NCI-H128 (cell line): ENCODE results near the gene ECSIT.
"Not testable (repeated sequence)": the region's sequence is repeated elsewhere in the genome, so short reads cannot be mapped to it uniquely, and the experiment has no call there.

ENCODE experiments used
- DNase-seq: peaks from one replicate; lab custom pipeline; 2025; ENCODE audit not compliant: unreplicated experiment; lab: John Stamatoyannopoulos, UW

ECSIT gene, protein sequence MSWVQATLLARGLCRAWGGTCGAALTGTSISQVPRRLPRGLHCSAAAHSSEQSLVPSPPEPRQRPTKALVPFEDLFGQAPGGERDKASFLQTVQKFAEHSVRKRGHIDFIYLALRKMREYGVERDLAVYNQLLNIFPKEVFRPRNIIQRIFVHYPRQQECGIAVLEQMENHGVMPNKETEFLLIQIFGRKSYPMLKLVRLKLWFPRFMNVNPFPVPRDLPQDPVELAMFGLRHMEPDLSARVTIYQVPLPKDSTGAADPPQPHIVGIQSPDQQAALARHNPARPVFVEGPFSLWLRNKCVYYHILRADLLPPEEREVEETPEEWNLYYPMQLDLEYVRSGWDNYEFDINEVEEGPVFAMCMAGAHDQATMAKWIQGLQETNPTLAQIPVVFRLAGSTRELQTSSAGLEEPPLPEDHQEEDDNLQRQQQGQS

DNA sequence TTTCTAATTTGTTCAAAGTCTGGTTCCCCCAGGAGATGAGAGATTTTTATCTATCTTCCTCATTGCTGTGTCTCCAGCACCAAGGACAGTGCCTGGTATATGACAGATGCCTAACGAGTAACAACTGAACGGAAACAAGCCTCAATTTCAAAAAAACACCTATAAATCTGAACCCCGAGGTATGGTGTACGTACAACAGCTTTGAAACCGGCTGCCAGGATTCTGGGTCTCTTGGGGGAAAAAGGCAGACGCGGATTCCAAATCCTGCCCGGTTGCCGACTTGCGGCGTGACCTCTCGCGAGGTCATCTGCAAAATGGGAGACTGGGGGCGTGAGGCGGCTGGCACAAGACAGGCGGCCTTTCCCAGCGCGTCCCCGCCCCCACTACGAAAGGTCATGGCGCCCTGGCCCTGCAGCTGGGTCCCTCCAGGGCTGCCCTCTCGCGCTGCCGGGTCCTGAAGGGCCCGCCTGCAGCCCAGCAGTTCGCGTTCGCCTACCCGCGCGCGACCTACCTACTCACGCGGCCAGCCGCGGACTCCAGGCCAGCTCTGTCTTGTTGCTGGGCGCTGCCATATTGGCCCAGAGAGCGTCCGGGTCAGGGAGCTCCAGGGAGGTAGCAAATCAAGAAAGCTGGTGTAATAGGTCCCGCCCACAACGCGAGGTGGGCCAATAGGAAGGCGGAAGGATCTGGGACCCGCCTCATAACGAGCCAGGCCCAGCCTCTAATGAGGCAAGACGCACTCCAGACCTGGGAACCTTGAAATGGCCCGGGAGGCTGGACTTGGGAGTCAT lies at the start of gene ECSIT:
TSS of gene ECSIT (minus strand) at position 584 of the 791 bp plus-strand sequence. CDS start 9,964 bp downstream, outside the sequence.
- peak; percentile 91 for DNase-seq

DNA sequence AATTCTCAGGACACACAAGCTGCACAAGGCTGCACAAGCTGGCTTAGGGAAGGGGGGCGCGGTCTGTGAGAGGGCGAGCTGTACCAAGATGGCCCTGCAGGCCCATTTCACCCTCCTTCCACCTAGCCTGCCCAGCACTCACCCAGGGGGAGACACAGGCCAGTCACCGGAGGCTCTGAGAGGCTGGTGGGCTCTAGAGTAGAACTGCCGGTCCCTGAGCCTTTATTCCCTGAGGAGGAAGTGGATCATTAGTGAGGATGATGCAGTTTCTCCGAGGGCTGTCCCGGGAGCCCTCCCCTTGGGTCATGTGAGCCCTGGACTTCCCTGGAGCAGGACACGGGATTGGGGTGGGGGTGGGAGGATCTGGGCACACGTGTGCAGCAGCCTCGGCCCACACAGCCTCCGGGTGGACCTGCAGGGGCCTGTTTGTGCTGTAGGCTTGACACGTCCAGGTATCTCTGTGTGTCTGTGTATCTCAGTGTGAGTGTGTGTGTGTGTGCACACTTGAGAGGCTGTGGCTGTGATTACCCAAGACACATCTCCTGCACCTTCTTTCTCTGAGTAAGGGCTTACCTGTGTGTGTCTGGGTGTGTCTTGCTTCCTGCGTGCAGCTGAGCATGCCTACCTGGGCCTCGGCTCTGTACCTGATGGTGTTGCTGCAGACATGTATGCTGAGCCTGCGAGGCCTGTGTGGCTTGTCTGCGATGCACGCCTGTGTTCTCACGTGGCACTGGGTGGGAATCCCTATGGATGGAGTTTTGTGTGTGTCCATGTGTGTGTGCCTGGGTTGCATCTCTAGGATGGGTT lies 48.7 kb upstream of the ECSIT start, which contains the start of gene ACP5:
TSS of gene ACP5 (minus strand) at position 195 of the 807 bp plus-strand sequence. CDS start 328 bp downstream, outside the sequence.
- no peak for DNase-seq

DNA sequence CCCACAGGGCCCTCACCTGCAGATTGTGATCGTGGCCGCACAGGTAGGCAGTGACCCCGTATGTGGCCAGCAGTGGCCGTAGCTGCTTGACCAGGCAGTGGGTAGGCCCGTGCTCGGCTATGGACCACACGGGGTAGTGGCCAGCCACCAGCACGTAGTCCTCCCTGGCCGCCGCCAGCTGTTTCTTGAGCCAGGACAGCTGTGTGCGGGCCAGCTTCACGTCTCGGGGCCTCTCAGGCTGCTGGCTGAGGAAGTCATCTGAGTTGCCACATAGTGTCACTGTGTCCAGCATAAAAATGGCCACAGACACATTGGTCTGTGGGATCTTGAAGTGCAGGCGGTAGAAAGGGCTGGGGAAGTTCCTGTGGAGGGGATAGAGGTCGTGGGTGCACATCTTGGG lies 47.3 kb upstream of the ECSIT start:
- no peak for DNase-seq

DNA sequence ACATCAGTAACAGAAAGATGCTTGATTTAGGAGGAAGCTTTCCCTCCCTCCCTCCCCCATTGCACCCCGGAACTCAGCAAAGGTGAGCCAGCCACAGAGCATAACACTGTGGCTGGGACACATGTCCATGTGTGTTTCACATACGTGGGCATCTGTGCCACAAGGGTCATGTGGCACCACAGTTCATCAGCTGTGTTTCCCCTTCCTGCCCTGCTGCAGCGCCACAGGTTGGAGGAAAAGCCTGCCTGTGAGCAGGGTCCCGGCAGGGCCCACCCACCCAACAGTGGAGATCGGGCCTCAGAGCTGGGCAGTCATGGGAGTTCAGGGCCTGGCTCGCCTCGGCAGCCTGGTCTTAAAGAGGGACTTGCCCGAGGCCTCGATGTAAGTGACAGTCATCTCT lies 45.8 kb upstream of the ECSIT start:
- DNase-seq: no peak

DNA sequence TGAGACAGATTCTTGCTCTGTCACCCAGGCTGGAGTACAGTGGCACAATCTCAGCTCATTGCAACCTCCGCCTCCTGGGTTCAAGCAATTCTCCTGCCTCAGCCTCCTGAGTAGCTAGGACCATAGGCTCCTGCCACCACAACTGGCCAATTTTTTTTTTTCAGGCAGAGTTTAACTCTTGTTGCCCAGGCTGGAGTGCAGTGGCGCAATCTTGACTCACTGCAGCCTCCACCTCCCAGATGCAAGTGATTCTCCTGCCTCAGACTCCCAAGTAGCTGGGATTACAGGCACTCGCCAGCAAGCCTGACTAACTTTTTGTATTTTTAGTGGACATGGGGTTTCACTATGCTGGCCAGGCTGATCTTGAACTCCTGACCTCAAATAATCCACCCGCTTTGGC lies 44.8 kb upstream of the ECSIT start:
- DNase-seq: not testable (repeated sequence)

DNA sequence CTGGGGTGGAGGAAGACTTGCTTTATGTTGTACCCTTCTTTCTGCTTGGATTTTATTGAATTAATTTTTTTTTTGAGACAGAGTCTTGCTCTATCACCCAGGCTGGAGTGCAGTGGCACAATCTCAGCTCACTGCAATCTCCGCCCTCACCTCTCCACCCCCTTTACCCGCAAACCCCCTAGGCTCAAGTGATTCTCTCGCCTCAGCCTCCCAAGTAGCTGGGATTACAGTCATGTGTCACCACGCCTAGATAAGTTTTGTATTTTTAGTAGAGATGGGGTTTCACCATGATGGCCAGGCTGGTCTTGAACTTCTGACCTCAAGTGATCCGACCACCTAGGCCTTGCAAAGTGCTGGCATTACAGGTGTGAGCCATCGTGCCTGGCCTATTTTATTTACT lies 44.4 kb upstream of the ECSIT start:
- not testable (repeated sequence) for DNase-seq

DNA sequence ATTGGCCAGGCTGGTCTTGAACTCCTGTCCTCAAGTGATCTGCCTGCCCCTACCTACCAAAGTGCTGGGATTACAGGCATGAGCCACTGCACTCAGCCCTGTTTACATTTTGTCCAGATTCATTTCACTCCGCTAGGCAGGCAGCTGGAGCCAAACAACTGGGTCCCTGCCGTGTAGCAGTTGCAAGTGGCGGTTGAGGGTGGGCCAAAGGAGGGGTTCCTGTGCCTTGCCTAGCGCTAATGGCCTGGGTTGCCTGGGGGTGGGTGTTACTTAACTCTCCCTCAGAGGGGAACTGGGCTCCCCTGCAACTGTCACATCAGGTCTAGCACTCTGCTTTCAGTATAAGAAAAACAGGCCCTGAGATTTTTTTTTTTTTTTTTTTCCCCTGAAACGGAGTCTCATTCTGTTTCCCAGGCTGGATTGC lies 41.1 kb upstream of the ECSIT start:
- no peak for DNase-seq

DNA sequence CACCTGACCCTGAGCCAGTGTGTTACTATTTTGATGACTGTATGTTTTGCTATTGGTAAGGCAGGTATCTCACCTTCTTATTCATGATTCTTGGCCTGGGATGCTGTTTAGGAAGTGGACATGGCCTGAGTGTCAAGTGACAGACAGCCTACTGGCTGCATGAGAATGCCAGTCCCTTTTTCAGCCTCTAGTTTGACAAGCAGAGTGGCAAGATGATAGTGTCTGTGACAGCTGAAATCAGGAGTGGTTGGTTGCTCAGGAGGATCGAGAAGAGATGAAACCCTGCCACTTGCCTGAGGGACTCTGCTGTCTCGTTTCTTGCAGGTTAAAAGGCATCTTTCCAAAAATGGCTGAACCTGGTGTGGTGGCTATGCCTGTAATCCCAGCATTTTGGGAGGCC lies 37.2 kb upstream of the ECSIT start:
- no peak for DNase-seq

DNA sequence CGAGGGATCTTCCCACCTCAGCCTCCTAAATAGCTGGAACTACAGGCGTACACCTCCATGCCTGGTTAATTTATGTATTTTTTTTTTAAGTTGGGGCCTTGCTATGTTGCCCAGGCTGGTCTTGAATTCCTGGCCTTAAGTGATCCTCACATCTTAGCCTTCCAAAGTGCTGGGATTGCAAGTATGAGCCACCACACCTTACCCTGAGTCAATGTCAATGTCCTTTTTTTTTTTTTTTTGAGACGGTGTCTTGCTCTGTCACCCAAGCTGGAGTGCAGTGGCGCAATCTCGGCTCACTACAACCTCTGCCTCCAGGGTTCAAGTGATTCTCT lies 36.7 kb upstream of the ECSIT start:
- DNase-seq: not testable (repeated sequence)

DNA sequence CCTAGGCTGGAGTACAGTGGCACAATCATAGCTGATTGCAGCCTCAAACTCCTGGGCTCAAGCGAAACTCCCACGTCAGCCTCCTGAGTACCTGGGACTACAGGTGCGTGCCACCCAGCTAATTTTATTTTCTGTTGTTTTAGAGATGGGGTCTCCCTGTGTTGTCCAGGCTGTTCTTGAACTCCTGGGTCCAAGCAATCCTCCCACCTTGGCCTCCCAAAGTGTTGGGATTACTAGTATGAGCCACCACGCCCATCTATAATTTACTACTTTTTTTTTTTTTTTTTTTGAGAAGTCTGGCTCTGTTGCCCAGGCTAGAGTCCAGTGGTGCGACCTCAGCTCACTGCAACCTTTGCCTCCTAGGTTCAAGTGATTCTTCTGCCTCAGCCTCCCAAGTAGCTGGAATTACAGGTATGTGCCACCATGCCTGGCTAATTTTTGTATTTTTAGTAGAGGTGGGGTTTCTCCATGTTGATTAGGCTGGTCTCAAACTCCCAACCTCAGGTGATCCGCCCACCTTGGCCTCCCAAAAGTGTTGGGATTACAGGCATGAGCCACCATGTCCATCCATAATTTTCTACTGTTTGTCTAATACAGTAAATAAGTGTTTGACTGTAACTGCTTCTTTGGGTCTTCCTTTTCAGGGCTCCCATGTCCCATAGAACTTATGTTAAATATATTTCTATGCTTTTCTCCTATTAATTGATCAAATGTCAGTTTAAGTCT lies 35.3 kb upstream of the ECSIT start:
- not testable (repeated sequence) for DNase-seq

DNA sequence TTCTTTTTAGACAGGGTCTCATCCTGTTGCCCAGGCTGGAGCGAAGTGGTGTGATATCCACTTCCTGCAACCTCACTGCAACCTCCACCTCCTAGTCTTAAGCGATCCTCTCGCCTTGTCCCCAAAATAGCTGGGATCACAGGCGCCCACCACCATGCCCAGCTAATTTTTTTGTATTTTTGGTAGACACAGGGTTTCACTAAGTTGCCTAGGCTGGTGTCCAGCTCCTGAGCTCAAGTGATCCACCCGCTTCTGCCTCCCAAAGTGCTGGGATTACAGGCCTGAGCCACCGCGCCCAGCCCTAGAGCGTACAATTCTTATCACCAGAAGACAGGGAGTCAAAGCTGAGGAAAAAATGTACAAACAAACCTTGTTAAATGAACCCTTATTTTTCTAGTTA lies 34.6 kb upstream of the ECSIT start:
- no peak for DNase-seq

DNA sequence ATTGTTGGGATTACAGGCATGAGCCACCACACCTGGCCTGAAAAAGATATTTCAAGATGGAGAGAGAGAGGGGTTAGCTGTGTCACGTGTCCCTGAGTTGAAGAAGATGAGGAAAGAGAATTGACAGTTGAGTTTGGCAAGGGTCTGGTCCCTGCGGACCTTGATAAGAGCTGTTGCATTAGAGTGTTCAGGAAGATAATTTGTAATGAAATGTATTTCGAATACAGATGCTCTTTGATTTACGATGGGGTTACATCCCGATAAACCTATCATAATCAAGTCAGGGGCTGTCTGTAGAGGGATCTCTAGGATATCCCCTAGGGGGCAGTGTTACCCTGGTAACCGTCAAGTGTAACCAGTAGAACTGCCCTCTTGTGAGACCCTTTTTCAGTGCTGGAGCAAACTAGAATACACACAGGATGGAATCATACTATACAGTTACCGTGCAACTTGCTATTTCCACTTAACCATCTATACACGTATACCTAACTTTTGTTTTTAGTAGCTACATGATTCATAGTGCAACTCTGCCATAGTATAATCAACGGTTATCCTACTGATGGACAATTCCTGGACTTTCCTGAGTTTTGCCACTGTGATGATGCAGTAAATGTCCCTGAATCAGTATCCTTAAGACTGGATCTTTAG lies 31.6 kb upstream of the ECSIT start:
- DNase-seq: peak; percentile 60

DNA sequence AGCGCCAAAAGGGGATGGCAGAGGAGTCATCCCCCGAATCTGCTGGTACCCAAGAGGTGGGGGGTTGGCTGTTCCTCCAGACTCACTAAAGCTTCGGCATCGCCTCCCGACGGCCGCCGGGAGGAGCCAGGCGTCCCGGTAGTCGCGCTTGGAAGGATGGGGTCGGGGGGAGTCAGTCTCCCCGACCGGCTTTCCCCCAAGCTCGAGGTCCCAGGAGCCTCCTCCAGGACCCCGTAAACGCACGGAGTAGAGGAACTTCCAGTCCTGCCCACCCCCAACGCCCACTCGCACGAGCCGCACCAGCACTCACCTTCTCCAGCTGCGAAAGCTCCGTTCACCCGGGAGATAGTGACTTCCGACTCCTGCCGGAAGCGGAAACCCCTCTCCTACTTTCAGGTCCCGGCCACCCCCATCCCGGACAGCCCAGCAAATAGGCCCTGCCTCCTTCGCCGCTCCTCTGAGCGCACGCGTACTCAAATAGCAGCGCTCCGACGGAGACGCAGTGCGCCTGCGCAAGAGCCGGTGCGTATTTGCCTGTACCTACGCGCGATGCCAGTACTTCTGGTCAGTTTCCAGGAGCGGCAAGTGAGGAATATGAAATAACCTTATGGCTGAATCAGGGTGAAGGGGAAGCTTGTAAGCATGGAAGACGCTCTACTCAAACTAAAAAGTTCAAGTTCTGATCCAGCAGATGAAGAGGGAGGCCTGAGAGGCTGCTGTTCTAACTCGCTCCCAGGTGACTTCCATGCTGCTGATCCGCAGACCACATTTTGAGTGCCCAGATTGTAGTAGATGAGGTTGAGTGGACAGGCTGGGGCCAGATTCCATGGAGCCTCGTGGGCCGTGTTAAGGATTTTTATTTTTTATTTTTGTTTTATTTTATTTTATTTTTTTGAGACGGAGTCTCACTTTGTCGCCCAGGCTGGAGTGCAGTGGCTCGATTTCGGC lies 30.2 kb upstream of the ECSIT start, which contains the start of gene ELOF1:
TSS of gene ELOF1 (minus strand) at position 350 of the 948 bp plus-strand sequence. CDS start 4,883 bp downstream, outside the sequence.
- peak; percentile 96 for DNase-seq

DNA sequence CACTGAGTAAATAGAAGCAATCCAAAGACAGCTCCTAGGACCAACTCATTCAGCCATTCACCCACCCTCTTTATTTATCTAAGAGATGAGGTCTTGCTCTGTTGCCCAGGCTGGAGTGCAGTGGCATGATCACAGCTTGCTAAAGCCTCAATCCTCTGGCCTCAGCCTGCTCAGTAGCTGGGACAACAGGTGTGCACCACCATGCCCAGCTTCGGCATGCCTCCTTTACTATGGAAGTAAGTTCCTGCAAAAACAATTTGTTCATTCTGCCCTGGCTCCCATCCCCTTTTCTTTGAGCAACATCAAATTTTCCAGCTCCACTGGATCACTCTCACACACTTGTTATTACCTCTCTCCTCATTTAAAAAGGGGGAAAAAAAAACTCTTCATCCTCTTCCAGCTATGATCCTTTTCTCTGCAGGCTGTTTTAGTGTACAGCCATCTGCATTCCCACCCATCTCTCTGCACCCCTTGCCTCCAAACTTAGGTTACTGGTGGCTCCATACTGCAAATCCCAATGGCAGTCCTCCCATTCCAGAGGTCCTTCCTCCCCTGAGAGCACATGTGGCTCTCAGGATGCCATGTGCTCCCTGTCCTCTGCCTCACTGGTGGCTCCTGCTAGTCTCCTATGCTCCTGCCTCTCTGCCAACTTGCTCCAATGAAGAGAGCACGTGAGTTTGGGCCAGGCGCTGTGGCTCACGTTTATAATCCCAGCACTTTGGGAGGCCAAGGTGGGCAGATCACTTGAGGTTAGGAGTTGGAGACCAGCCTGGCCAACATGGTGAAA lies 27.9 kb upstream of the ECSIT start:
- DNase-seq: no peak

DNA sequence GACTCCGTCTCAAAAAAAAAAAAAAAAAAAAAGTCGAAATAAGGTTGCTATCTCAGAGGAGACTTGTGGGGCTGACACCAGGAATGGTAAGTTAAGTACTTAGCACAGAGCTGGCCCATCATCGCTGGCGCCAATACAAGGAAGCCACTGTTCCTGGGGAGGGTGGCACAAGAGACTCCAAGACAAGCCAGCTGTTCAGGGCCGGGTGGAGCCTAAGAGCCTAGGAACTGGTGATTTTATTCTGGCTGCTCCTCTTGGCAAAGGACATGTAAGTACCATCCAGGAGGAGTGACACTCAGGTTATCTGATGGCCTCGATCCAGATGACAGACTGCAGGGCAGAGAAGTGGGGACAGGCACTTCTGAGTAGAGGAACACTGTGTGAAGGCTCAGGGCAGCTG lies 26.3 kb upstream of the ECSIT start:
- no peak for DNase-seq

DNA sequence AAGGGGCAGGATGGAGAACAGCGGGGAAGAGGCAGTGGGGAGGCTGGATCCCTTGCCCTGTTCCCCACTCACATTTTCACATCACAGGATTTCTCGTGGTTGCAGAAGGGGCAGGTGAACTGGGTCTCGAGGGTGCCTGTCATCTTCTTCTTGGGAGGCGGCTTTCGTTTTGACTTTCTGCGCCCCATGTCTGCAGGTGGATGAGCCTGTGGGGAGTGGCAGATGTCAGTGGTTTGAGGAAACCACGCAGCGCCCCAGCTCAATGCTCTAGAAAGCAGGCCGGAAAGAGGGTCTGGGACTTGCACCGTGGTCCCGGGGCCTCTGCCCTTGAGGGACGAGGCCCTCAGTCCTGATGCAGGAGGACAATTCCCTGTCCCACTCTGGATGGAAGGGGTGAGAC lies 25.2 kb upstream of the ECSIT start:
- no peak for DNase-seq

DNA sequence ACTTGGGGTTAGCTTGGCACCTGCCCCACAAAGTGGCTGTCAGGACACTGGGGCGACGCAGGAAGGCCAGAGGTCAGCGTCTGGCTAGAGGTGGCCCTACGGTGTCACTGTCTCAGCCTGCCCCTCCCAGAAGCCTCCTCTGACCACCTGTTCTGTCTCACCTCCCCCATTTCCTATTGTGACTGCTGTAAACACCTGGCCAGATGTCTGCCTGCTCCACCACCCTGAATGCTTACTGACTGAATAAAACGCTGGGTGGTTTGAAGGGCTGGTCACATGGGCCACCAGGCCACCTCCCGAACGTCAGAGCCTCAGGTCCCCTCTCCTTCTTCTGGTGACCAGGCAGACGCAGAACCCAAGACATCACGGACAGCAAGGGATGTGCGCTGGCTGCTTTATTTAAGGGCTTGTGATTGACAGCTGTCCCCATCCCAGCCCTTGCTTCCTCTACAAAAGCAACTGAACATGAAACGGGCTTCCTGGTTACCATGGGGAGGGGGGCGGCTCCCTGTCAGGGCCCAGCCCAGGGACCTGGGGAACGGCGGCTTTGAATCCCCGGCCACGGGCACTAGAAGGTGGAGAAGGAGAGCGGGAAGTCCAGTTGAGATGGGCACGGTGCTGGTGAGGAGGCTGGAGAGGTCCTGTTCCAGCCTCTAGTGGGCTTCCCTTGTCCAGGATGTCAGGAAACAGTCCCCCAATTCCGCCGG lies 23.9 kb upstream of the ECSIT start:
- no peak for DNase-seq
